Lower leg skin (tissue), 3 donors: ENCODE results near the gene ACSF3.

ENCODE experiments used
- CTCF ChIP-seq, 3 donors: fragments of 450-650 bp; IDR thresholded peaks; one replicate each; pipeline ENCODE4 v1.5.1; 2016; ENCODE audit warnings: antibody characterized with exemption in 3 of 3, mild to moderate bottlenecking in 3 of 3, moderate library complexity in 2 of 3
- POLR2A ChIP-seq, 2 donors: fragments of 450-650 bp; IDR thresholded peaks; one replicate each; pipeline ENCODE4 v1.6.1; 2016 to 2017; ENCODE audit warnings: antibody characterized with exemption in 2 of 2, mild to moderate bottlenecking in 1 of 2, moderate library complexity in 1 of 2

GRCh38 chr16:89101303-89102040 lies 7.8 kb downstream of the ACSF3 start:
- no peak for TF ChIP-seq POLR2A (IDR thresholded peaks at IDR 0.05)
- TF ChIP-seq CTCF (IDR thresholded peaks at IDR 0.05), result no peak
